Stomach (tissue), 9 donors: ENCODE results near the gene CEMIP. TPM values are rescaled to one million over a fixed set of nuclear protein-coding genes. Genes with fewer than 3 reads are reported as not detected.

ENCODE experiments used
- DNase-seq, 2 donors: peaks; one replicate each; pipeline versions ENCODE4 v3.0.0 to v3.0.0-alpha.2; 2013 to 2019
- H3K27ac ChIP-seq, 5 donors: fragments of 200-600 bp in 4 of 5; sonication (generic) in 4 of 5; one replicate each; pipeline ENCODE4 v1.5.1; 2013 to 2019; ENCODE audit warnings: mild to moderate bottlenecking in 1 of 5, moderate library complexity in 1 of 5
- H3K27me3 ChIP-seq, 3 donors: fragments of 200-600 bp; sonication (generic); one replicate each; pipeline ENCODE4 v1.5.1; 2017 to 2019; ENCODE audit warnings: mixed run types in 1 of 3
- H3K36me3 ChIP-seq, 4 donors: fragments of 200-600 bp; sonication (generic); 1 replicate in 3 of 4; 2 replicates in 1 of 4; pipeline ENCODE4 v1.5.1; 2016 to 2019
- H3K4me1 ChIP-seq, 4 donors: fragments of 200-600 bp; sonication (generic); one replicate each; pipeline ENCODE4 v1.5.1; 2016 to 2019
- H3K4me3 ChIP-seq, 4 donors: fragments of 200-600 bp; sonication (generic) in 3 of 4; one replicate each; pipeline ENCODE4 v1.5.1; 2016 to 2019; ENCODE audit warnings: mild to moderate bottlenecking in 1 of 4
- H3K9me3 ChIP-seq, 4 donors: fragments of 200-600 bp; sonication (generic); one replicate each; pipeline ENCODE4 v1.5.1; 2016 to 2019
- EP300 ChIP-seq: sonication (generic); formaldehyde crosslinking; IDR thresholded peaks from one replicate; pipeline ENCODE4 v1.6.1; 2017; ENCODE audit warnings: antibody characterized with exemption
- POLR2A ChIP-seq, 4 donors: fragments of 450-650 bp; IDR thresholded peaks; one replicate each; pipeline ENCODE4 v1.6.1; 2016; ENCODE audit warnings: antibody characterized with exemption in 4 of 4, control low read depth in 2 of 4, mild to moderate bottlenecking in 1 of 4, moderate library complexity in 1 of 4
- POLR2AphosphoS5 ChIP-seq, 3 donors: sonication (generic); formaldehyde crosslinking; IDR thresholded peaks; one replicate each; pipeline ENCODE4 v1.6.1; 2016; ENCODE audit warnings: antibody characterized with exemption in 3 of 3
- WGBS, 5 donors: extraction: QIAGEN DNeasy Blood & Tissue Kit in 3 of 5; methylation state at CpG; one replicate each; pipeline versions ENCODE4 v1.1.5 to v1.1.7; 2013 to 2018; 5-methylcytosine and 5-hydroxymethylcytosine counted together
- intact Hi-C: fragments of 100-400 bp; cut with DNase I; formaldehyde crosslinking; loops from one replicate; pipeline ENCODE4 v1.15.1; 2023; ENCODE audit warnings: low total_unique reads
- polyA plus RNA-seq, 3 donors: library from polyadenylated mRNA; stranded (reverse); fragments of 200-250 nt; gene quantifications; one replicate each; pipeline ENCODE4 v1.2.3, GENCODE V29; 2013
- total RNA-seq, 5 donors: library from RNA; depleted of rRNA; stranded (reverse); fragments of >200 nt; gene quantifications; one replicate each; pipeline versions ENCODE4 v1.1.0 to v1.2.3, GENCODE V29; 2014 to 2016
- TF ChIP-seq, protein P1 (sequence below), 7 experiments: fragments of 450-650 bp in 4 of 7; fragments of 200-600 bp in 3 of 7; sonication (generic) in 3 of 7; IDR thresholded peaks; one replicate each; pipeline ENCODE4 v1.5.1; 2016 to 2019; ENCODE audit warnings: antibody characterized with exemption in 7 of 7, control low read depth in 2 of 7, mild to moderate bottlenecking in 1 of 7
- donor health status: healthy with polysubstance abuse.
- donor health status: Bipolar disorder and iron deficiency.
- donor health status: healthy.

Gene CEMIP
- total and polyA plus RNA-seq, 8 donors, result 0.53 to 2.6 (median 1.4) TPM; not detected in 4

- DNase-seq, result peak; percentile 99
- 0 to 1% (median 1%) methylated on average over 40 to 63 of the region's 63 CpGs for WGBS, 5 donors
- intact Hi-C loops, result no loop called here
- Histone ChIP-seq H3K4me1 (peaks cover 25 to 63% (median 48%) of the 10 kb centered on the region in 4 donors), H3K27me3 (no peaks in the 10 kb centered on the region), H3K27ac (peak within 1 kb of the TSS; percentile 92 to 96 (median 93)), H3K36me3 (no peaks in the 10 kb centered on the region), H3K9me3 (no peaks in the 10 kb centered on the region), H3K4me3 (peak within 1 kb of the TSS; percentile 81 to 97 (median 88))
- TF ChIP-seq EP300 (no peak), POLR2A (IDR thresholded peaks at IDR 0.05) (peak in 1 of 4 donors; percentile 27), POLR2AphosphoS5 (IDR thresholded peaks at IDR 0.05) (peak; percentile 77 to 94 (median 94))
- TF ChIP-seq, protein P1, sequence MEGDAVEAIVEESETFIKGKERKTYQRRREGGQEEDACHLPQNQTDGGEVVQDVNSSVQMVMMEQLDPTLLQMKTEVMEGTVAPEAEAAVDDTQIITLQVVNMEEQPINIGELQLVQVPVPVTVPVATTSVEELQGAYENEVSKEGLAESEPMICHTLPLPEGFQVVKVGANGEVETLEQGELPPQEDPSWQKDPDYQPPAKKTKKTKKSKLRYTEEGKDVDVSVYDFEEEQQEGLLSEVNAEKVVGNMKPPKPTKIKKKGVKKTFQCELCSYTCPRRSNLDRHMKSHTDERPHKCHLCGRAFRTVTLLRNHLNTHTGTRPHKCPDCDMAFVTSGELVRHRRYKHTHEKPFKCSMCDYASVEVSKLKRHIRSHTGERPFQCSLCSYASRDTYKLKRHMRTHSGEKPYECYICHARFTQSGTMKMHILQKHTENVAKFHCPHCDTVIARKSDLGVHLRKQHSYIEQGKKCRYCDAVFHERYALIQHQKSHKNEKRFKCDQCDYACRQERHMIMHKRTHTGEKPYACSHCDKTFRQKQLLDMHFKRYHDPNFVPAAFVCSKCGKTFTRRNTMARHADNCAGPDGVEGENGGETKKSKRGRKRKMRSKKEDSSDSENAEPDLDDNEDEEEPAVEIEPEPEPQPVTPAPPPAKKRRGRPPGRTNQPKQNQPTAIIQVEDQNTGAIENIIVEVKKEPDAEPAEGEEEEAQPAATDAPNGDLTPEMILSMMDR (IDR thresholded peaks at IDR 0.05), result no peak
Measured at GRCh38 chr15:80989518-80990478, 210.6 kb downstream of the CEMIP start, which contains the start of gene MESD. Gene MESD, minus strand, starts transcription at chr15:80989819. Its CDS starts 28 bp downstream, at chr15:80989791.

- Histone ChIP-seq H3K9me3 (no peaks in the 10 kb centered on the region), H3K36me3 (no peaks in the 10 kb centered on the region), H3K4me1 (peaks cover 25 to 55% (median 43%) of the 10 kb centered on the region in 4 donors), H3K27ac (peak overlapping the region; percentile 50 to 96 (median 93)), H3K27me3 (no peaks in the 10 kb centered on the region), H3K4me3 (no peak overlapping the region)
- no peak for DNase-seq
- 70 to 85% (median 73%) methylated on average over 1 of the region's 1 CpG for WGBS, 5 donors
- intact Hi-C loops, result no loop called here
- no peak for TF ChIP-seq POLR2A (IDR thresholded peaks at IDR 0.05)
- no peak for TF ChIP-seq POLR2AphosphoS5 (IDR thresholded peaks at IDR 0.05)
- no peak for TF ChIP-seq EP300
- TF ChIP-seq, protein P1 (IDR thresholded peaks at IDR 0.05), result no peak
Measured at GRCh38 chr15:80990955-80991354, 211.8 kb downstream of the CEMIP start.

DNA sequence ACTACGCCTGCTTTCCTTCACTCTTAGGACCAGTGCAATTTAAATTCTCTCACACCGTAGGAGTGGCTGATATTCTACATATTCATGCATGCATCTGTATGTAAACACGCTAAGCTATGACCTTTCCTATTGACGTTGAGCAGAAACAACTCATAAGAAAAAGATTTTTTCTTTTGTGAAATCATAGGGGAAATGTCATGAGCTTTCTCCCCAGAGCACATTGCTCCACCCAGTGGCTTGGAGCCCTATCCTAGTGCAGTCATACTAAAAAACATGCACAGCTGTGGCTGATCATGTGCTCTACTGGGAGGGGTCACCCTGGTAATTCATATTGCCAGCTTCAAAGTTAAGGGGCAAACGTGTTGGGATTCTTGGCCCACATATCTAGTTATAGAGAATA, 212.3 kb downstream of the CEMIP start:
- DNase-seq, result peak in 1 of 2 donors; percentile 74

DNA sequence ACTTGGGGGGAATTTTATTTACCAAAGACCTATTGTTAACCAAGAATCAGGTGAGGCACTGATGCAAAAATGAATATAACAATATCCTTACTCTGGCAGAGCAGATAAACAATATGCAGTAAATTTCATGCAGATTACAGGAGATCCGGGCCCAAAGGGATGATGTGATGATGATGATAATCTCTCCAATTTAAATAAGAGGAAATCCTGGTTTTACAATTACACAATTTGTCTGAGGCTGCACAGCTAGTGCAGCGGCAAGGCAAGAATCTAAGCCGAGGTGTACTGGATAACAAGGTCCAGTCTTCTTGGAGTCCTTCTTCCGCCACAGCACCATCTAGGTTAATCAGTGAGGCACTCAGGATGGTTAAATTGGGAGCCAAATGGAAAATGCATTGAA, 212.8 kb downstream of the CEMIP start:
- H3K4me1 ChIP-seq, result peaks cover 19 to 44% (median 35%) of the 10 kb centered on the region in 4 donors
- WGBS, 5 donors, result 82 to 90% (median 87%) methylated on average over 4 of the region's 4 CpGs
- no peaks in the 10 kb centered on the region for H3K27me3 ChIP-seq
- H3K27ac ChIP-seq, result peak overlapping the region in 3 of 5 donors; percentile 93 to 96 (median 94)
- H3K36me3 ChIP-seq, result no peaks in the 10 kb centered on the region
- TF ChIP-seq, protein P1 (IDR thresholded peaks at IDR 0.05), result no peak
- no peak for TF ChIP-seq POLR2AphosphoS5 (IDR thresholded peaks at IDR 0.05)
- TF ChIP-seq EP300, result no peak
- TF ChIP-seq POLR2A (IDR thresholded peaks at IDR 0.05), result no peak
- H3K9me3 ChIP-seq, result no peaks in the 10 kb centered on the region
- H3K4me3 ChIP-seq, result no peak overlapping the region
- intact Hi-C loops, result no loop called here
- no peak for DNase-seq

More for the DNA sequence above, 212.3 kb downstream of the CEMIP start:
- intact Hi-C loops, result no loop called here
- no peak for TF ChIP-seq EP300
- TF ChIP-seq POLR2AphosphoS5 (IDR thresholded peaks at IDR 0.05), result peak in 1 of 3 donors; percentile 44
- TF ChIP-seq, protein P1 (IDR thresholded peaks at IDR 0.05), result no peak
- no peak for TF ChIP-seq POLR2A (IDR thresholded peaks at IDR 0.05)
- WGBS, 5 donors, result 47 to 53% (median 51%) methylated on average over 5 of the region's 5 CpGs
- Histone ChIP-seq H3K27me3 (no peaks in the 10 kb centered on the region), H3K36me3 (no peaks in the 10 kb centered on the region), H3K4me3 (no peak overlapping the region), H3K9me3 (no peaks in the 10 kb centered on the region), H3K4me1 (peaks cover 25 to 50% (median 40%) of the 10 kb centered on the region in 4 donors), H3K27ac (peak overlapping the region in 4 of 5 donors; percentile 92 to 96 (median 94))
